HG03103 (cell line): ENCODE results near the gene COL4A1.
"Not testable (repeated sequence)": the region's sequence is repeated elsewhere in the genome, so short reads cannot be mapped to it uniquely, and the experiment has no call there.

Experiments
- ATAC-seq: cut with Tn5 transposase; IDR thresholded peaks from one replicate; pipeline ENCODE4 v1.9.1; 2021; ENCODE audit warnings: low read depth; ENCODE audit not compliant: unreplicated experiment

The COL4A1 gene

DNA sequence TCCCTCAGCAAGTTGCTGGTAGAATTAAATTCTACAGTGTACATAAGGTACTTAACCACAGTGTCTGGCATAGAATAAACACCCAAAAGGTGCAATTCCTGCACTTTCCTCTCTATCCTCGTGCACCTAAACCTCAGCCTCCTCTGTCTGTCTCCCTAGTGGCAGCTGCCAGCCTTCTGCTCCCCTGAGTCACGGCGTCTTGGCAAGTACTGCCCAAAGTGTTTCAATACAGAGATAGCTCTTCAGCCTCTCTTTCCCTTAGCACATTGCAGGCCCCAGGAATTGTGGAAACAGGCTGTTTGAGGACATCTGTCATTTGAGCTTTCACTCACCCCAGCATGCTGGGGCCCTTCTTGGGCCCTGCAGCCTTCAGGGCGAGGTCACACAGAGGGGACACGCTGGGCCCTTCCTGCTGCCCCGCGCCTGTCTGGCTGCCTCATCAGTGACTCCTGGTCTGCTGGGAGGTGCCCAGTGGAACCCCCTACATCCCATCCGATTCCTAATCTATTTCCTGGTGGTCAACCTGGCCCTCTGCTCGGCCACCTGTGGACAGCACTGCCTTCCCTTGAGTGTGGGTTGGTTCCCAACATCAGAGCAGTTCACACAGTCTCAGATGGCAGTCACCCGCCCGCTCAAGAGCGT, 19.4 kb upstream of the COL4A1 start:
- ATAC-seq = no peak

DNA sequence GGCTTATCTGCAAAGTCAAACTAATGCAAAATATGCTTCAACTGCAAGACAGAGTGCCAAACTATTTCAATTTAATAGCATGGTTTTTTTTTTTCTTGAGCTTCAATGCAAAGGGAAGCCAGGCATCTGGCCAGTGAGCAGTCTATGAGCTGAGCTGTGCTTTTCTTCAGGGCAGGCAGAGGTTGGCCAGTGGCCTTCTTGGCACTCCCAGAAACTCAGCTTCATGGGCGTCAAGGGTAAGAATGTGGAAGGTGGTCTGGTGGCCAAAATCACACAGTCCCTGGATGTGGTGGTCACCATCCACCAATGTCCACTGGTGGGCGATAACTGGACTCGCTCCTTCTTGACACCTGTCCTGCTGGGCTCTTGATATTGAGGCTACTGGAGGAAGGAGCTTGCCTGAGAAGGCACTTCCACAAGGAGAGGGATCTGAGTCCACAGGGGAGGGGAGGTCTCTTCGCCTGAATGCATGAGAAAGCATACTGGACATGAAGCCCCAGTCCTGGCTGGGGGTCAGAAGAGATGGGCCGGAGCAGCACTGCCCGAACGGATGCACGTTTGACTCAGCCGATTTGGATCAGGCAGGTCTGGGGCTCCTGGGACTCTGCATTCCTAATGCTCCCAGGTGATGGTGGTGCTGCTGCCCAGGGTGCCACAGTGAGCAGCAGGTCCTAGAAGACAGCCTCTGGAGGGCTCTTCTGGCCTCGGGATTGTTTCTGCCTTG, 17.2 kb upstream of the COL4A1 start:
- ATAC-seq = no peak

DNA sequence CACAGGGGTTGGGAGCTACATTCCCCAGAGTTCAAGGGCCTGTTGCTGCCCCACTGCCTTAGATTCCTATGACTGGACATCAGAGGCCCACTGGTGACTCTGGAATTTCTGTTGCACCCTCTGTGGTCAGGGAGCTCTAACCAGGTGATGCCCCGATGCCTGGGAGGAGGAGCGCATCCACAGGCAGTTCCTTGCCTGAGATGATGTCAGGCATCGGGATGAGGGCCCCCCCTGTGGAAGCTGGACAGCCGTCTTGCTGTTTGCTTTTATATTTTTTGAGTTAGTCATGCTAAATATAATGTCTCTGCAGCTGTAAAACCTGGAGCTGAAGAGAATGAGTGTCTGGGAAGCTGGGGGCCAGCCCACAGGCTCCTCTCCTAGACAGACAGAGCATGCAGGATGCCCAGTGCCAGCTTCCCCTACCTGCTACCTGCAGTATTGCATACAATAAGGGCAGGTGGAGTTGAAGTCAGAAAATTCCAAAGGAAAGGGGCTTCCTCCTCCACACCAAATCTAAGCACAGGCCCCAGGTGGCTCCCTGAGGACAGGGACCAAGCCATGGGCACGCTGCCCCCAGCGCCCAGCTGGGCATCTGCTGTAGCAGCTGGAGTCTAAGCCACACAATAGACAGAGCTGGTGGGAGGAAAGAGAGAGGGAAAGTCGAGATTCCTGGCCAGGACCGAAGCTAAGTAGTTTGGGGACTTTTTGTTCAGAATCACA, 16.4 kb upstream of the COL4A1 start:
- no peak for ATAC-seq

DNA sequence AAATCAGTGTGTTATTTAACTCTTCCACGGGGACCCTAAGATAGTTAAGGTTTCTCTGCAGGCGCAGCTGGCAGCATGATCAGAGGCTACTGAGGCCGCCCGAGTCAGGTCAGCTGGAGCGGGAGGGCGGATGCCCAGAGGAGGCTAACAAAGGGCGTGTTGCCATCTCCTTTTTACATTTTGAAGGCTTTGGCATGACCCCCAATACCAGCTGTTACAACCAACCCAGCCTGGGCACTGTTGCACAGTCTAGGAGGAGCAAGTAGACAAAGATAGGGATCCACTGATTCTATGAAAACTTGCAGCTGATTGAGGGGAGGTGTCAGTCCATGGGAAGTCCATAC, 15.8 kb upstream of the COL4A1 start:
- ATAC-seq = no peak

DNA sequence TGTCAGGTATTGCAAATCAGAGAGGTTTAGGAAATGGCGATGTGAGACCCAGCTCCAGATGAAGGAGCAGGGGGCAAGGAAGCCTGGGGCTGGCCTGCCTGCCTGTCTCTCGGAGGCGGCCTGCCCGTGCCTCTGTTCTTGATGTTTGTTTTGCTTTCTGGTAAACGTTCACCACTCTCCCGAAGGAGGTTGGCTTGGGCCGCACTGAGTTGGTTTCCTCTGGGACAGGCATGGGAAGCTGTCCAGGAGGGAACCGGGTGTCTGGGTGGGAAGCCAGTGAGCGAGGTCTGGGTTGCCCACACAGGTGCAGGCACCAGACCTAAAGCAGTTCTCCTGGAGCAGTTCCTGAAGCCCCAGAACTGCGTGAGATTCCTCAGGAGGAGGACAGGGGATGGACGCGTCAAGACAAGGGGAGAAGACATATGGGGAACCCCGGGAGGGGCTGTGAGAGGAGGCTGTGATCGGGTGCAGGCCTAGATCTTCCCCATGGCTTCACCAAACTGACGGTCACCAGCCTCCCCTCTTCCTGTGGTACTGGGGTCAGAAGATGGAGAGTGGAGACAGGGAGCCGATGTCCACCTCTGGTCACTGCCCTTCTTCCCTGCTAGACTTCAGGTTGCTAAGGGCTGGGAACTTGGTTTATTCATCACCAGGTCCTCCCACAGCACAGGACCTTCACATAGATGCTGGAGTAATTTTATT, 15.3 kb upstream of the COL4A1 start:
- no peak for ATAC-seq

DNA sequence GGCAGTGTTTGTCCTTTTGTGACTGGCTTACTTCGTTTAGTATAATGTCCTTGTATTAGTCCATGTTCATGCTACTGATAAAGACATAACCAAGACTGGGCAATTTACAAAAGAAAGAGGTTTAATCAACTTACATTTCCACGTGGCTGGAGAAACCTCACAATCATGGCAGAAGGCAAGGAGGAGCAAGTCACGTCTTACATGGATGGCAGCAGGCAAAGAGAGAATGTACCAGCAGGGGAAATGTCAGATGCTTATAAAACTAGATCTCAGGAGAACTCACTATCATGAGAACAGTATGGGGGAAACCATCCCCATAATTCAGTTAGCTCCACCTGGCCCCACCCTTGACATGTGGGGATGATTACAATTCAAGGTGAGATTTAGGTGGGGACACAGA, 14.6 kb upstream of the COL4A1 start:
- not testable (repeated sequence) for ATAC-seq

DNA sequence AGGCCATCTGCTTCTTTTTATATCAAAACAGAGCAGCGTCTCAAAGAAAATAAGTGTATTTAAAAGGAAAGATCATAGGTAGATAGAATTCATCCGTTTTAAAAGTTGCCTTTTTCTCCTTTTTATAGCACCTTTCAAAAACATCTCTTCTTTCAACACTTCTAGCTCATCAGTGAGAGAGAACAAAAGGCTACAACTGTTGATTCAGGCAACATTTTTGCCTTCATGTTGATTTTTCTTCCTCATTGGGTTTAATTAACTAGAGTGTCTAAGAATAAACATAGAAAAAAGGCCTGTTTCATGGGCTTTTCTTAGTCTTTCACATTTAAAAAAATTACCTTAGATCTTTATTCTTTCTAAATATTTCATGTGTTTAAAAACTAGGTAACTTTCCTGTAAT, 13.7 kb upstream of the COL4A1 start:
- ATAC-seq = no peak

DNA sequence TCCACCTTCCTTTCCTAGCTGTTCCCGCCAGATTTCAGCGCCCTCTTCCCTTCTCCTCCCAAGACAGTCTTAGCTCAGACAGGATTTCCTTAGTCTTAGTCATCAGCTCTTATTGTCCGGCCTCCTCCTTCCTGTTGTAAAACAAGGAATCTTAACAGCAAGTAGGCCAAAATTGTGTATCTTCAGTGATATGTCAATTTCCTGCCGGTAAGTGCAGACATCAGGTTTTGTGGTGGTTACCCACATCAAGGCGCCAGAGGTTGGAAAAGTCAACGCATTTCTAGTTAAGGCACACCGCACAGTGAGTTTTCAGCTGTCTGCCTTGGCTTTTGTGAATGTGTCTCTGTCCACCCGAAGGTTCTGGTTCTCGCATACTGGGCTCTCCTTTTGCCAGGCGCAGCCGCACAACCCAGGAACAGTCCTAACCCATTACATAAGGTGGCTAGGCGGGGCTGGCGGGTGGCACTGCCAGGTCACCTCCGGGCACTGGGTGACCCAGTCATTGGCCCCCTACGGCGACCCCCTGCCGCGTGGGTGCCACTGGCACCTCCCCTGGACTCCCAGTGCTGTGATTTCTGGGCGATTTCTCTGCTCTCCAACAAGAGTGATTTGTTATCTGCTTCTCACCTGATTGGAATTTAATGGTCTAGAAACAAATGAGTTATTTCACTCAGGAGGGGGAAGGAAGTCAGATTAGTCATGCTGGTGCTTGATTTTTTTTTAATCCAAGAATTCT, 13.0 kb upstream of the COL4A1 start:
- no peak for ATAC-seq

DNA sequence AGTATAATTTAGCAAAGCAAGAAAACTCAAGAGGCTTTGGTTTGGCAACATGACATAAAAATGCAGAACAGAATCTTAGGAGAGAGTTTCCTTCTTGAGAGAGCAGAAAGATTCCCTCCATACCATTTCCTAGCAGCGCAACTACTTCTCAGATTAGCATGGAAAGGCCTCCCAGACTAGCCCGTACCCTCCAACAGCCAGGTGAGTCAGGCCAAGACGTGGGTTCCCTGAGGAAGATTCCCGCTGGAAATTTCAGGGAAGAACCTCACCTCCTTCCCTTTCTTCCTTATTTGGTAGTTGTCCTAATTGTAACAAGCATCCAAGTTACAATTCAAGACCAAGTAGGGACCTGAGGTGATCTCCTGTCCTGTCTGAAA, 12.4 kb upstream of the COL4A1 start:
- ATAC-seq = no peak

DNA sequence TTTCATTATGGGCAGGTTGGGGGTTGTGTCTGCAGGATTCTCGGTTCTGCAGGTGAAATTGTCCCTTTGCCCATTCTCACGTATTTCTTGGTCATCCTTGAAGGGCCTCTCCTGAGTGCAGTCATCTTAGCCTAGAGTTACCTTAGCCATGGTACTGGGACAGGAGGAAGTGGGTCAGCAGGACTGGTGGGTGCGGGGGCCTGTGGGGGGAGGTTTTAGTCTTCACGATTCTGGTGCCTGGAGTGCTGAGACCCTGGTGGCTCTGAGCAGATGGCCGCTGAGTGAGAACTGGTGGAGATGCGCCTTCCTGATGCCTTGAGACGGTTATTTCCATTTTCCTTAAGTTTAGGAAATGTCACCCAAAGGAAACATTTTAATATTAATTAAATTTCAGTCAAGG, 12.0 kb upstream of the COL4A1 start:
- no peak for ATAC-seq

DNA sequence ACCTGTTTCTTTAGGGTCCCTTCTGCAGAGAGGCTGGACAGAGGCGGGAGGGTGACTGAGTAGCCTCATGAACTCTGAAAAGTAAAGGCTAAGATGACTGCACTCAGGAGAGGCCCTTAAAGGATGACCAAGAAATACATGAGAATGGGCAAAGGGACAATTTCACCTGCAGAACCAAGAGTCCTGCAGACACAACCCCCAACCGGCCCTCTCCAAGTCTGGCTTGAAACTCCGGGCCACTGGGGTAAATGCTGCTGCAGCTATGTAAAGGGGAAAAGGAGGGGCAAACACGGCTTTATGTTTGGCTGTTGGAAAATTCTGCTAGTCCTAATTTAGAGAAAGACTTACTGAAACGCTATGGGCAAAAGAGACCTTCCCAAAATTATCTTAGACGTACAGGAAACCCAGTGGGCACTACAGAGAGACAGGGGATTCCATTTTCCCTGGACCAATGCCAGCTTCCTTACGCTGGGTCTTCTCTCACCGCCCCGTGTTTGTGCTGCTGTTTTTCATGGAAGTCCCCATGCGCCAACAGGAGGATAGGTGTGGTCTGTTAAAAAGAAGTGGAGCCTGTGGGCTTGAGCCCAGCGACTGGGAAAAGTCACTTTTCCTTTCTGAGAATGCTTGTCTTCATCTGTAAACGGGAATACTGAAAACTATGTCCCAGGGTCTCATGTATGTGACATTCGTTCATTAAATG, 10.7 kb upstream of the COL4A1 start:
- no peak for ATAC-seq

DNA sequence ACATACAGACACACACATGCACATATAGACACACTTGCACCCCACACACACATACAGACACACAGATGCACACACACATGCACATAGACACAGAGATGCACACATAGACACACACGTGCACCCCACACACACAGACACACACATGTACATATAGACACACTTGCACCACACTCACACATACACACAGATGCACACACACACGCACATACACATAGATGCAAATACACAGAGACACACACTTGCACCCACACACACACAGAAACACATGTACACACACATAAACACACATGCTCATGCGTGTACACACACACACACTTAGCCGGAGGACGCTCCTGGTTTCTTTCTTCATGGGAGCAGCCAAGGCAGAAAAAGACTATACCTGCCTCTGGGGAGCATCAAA, 10.1 kb upstream of the COL4A1 start:
- no peak for ATAC-seq

DNA sequence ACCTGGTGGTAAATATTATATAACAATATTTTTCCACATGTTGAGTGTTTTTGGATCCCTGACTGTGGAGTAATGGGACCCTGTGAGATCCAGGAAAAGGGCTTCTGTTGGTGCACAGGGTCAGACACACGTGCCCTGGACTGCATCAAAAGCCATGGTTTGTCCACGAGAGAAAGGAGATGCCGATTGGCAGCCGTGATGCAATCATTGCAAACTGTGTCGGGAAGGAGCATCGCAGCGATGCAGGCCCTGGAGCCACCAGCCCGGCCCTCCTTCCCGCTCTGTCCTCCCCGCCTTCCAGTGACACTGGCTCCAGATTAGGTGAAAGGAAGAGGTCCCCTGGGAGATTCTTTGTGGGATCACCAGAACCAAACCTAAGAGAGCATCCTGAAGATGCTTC, 9.2 kb upstream of the COL4A1 start:
- no peak for ATAC-seq

DNA sequence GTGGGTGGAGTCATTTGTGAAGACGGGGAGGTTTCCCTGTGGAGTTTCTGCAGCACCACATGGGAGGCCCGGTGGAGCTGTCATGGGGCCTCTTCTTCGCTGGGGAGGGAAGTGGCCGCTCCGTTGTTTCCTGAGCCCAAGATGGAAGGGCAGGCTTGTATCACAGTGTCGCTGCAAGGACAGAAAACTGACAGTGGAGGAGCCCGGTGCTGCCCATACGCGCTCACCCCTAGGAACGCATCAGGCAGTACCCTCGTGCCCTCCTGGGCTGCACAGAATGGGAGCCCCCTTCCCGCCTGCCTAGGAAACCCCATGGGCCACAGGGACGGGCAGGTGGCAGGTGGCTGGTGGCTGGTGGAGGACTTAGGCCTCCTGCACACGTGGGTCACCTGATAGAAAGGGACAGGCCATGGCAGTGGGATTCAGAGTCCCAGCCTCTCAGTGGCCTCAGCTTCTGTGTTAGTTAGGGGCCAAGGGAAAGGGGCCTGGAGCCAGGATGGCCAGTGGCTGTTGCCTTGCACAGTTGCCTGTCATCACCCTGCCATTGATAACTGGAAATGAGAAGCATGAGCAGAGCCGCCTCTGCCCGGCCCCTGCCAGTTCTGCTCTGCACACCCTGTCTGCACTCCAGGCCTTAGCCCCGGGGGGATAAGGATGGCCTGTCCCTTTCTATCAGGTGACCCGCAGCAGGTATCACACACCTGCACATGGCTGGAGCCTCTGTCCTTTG, 7.7 kb upstream of the COL4A1 start:
- no peak for ATAC-seq

DNA sequence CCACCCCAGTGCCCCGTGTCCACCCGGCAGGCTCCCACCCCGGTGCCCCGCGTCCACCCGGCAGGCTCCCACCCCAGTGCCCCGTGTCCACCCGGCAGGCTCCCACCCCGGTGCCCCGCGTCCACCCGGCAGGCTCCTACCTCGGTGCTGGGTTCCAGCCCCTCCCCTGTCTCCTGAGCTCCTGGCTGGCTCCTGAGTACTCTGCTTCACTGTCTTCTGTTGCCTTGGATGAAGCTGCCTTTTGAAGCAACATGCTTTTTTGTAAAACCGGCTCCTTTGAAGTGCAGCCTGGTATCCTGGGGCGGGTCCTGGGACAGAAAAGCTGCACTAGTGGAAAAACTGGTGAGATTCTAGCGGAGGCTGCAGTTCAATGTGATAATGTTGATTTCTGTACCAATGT, 6.8 kb upstream of the COL4A1 start:
- ATAC-seq = not testable (repeated sequence)

DNA sequence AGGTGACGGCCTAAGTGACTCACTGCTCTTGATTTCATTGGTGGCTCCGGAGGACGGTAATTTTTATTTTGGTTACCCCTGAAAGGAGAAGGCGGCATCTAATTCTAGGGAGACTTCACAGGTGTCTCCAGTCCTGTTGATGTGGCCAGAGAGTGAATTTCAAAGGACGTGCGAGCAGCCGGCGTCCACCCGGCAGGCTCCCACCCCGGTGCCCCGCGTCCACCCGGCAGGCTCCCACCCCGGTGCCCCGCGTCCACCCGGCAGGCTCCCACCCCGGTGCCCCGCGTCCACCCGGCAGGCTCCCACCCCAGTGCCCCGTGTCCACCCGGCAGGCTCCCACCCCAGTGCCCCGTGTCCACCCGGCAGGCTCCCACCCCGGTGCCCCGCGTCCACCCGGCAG, 6.3 kb upstream of the COL4A1 start:
- ATAC-seq = not testable (repeated sequence)

DNA sequence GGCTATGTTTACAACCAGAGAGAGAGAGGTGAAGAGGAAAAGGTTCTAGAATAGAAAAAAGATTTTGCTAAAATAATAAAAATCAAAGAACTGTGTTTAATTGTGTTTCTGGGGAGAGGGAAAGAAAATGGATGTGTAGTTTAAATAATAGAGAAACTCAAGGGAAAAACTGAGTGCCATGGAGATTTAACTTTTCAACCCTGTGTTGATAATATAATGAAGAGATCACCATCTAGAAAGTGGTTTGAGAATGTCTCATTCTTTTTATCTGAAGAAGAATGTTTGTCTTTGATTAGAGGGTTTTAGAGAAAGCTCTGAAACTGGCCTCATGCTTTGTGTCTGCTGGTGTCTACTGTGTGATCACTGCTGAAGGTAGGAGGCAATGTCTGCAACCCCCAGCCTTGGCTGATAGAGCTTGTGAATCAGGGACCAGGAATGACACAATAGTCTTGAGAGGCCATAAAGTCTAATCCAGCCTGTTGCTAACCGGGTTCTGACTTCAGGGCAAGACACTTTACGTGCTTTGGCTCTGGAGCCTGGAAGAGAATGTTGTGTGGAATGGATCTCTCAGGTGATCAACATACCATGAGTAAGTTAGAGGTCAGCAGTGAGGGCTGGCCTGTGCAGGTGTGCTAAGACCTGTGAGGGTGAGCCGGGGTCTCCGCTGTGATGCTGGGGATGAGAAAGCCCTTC, 5.5 kb upstream of the COL4A1 start:
- ATAC-seq = no peak

DNA sequence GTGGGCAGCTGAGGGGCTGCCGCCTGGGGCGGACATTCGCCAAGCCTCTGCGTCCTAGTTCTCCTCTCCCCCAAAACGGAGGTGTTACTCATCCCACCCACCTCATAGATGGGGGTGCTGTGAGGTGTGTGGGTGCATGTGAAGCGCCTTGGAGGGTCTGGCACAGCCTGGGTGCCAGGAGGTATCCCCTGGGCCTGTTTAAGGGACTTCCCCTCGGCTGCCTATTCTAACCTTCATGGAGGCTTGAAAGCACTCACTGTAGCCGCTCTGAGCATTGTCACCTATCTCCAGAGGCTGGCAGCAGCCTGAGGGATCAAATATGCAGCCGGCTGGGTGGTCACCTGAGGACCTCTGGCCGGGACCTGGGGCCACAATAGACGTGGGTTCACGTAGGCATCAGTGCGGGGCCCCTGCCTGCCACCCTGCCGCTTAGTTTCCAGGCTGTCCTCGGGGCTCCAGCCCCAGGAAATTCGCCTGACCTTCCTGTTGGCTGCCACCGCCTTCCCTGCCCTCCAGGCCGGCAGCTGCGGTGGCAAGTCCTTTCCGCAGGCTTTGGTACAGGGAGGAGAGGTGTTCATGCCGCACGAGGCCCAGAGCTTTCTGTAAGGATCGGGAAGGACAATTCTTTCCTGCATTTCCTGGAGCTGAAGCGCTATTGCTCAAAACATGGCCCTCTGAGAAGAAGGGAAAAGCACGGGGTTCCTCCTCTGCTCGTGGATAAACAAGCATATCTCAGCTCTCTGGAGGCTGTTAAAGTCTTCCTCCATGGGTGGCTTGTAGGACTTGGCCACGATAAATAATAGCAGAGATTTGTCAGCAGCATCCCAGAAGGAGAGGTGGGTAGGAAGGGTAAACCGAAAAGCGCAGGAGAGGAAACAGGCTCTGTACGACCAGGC, 4.7 kb upstream of the COL4A1 start:
- ATAC-seq = no peak
